Activated CD8-positive, alpha-beta T cell treated with anti-CD3 and anti-CD28 coated beads for 36 hours (primary cell): ENCODE data around the gene SLC16A5. TPM values are rescaled to one million over a fixed set of nuclear protein-coding genes. Genes with fewer than 3 reads are reported as not detected.
"Not testable (repeated sequence)": the region's sequence is repeated elsewhere in the genome, so short reads cannot be mapped to it uniquely, and the experiment has no call there.

ENCODE experiments used
- ATAC-seq: fragments of 200-7000 bp; cut with Tn5 transposase; one replicate; pipeline ENCODE4 v1.10.0; 2021; ENCODE audit warnings: mild to moderate bottlenecking, moderate library complexity
- CTCF ChIA-PET: fragments of 350-600 bp; sonication (Branson Sonifier 250); formaldehyde crosslinking; loops from one replicate; lab custom pipeline; 2021; ENCODE audit warnings: antibody characterized with exemption; lab: Charles Lee
- POLR2A ChIA-PET: fragments of 350-600 bp; sonication (Branson Sonifier 250); formaldehyde crosslinking; loops from one replicate; lab custom pipeline; 2021; ENCODE audit warnings: antibody characterized with exemption; lab: Charles Lee
- DNase-seq: peaks from one replicate; pipeline ENCODE4 v3.0.0-alpha.2; 2020
- H3K27ac Mint-ChIP-seq: one replicate; pipeline ENCODE4 v1.8.0; 2021; ENCODE audit warnings: mild to moderate bottlenecking, mixed read lengths
- H3K27me3 Mint-ChIP-seq: one replicate; pipeline ENCODE4 v1.8.0; 2021; ENCODE audit warnings: mixed read lengths
- H3K36me3 Mint-ChIP-seq: one replicate; pipeline ENCODE4 v1.8.0; 2021; ENCODE audit warnings: low read depth, mixed read lengths
- H3K4me1 Mint-ChIP-seq: one replicate; pipeline ENCODE4 v1.8.0; 2021; ENCODE audit warnings: low read depth, mixed read lengths
- H3K4me3 Mint-ChIP-seq: one replicate; pipeline ENCODE4 v1.8.0; 2021; ENCODE audit warnings: mild to moderate bottlenecking, moderate library complexity, mixed read lengths
- H3K9me3 Mint-ChIP-seq: one replicate; pipeline ENCODE4 v1.8.0; 2021; ENCODE audit warnings: mixed read lengths
- CTCF ChIP-seq: fragments of 200-600 bp; IDR thresholded peaks from one replicate; pipeline ENCODE4 v1.8.0; 2022; ENCODE audit warnings: antibody characterized with exemption, mild to moderate bottlenecking
- intact Hi-C: fragments of 100-400 bp; cut with micrococcal nuclease; formaldehyde crosslinking; loops from one replicate; pipeline ENCODE4 v1.10.0; 2022
- total RNA-seq, 2 experiments: library from RNA; stranded (reverse); gene quantifications; one replicate each; pipeline ENCODE4 v1.2.3, GENCODE V29; 2021

Gene SLC16A5
- total RNA-seq, 2 experiments from 2014 or later = 2.0 to 2.8 TPM

GRCh38 chr17:75069783-75070182 lies 18.0 kb upstream of the SLC16A5 start:
- Mint-ChIP-seq H3K4me3 (no peak overlapping the region), H3K27ac (no peak overlapping the region), H3K9me3 (no peaks in the 10 kb centered on the region), H3K4me1 (peaks cover 28% of the 10 kb centered on the region), H3K36me3 (no peaks in the 10 kb centered on the region), H3K27me3 (no peaks in the 10 kb centered on the region)
- intact Hi-C loops = no loop called here
- ChIA-PET CTCF (interaction anchor here (0.5 to 3.4 kb wide), 7 partner anchors 9 to 108 kb away, joined by 3 to 14 read pairs (median 3); partner anchors contain the start of gene NT5C), POLR2A (interaction anchor here (1.0 kb wide), 1 partner anchor 15 kb away, joined by 3 read pairs; no protein-coding TSS in a partner anchor)
- ATAC-seq (no peak), DNase-seq (peak; percentile 35)
- no peak for TF ChIP-seq CTCF

GRCh38 chr17:75071478-75072271 lies 16.1 kb upstream of the SLC16A5 start:
- H3K27me3 Mint-ChIP-seq, H3K27ac Mint-ChIP-seq, DNase-seq, ATAC-seq, H3K36me3 Mint-ChIP-seq, intact Hi-C loops, H3K9me3 Mint-ChIP-seq, H3K4me3 Mint-ChIP-seq: not testable (repeated sequence)
- H3K4me1 Mint-ChIP-seq = peaks cover 11% of the 10 kb centered on the region
- CTCF ChIA-PET = interaction anchor here (0.8 to 1.2 kb wide), 2 partner anchors 35 to 59 kb away, joined by 3 to 4 read pairs; partner anchors contain the start of gene MRPL58
- POLR2A ChIA-PET = interaction anchor here (0.8 kb wide), 1 partner anchor 12 kb away, joined by 3 read pairs; no protein-coding TSS in a partner anchor

GRCh38 chr17:75072909-75073308 lies 14.8 kb upstream of the SLC16A5 start:
- intact Hi-C loops, H3K27ac Mint-ChIP-seq, DNase-seq, H3K9me3 Mint-ChIP-seq, H3K36me3 Mint-ChIP-seq, ATAC-seq, POLR2A ChIA-PET, H3K4me3 Mint-ChIP-seq, H3K27me3 Mint-ChIP-seq: not testable (repeated sequence)
- CTCF ChIA-PET = interaction anchor here (1.4 to 2.8 kb wide), 2 partner anchors 10 to 33 kb away, joined by 4 to 9 read pairs; no protein-coding TSS in a partner anchor
- peaks cover 12% of the 10 kb centered on the region for H3K4me1 Mint-ChIP-seq

- ATAC-seq (no peak), DNase-seq (no peak)
- no peaks in the 10 kb centered on the region for H3K9me3 Mint-ChIP-seq
- POLR2A ChIA-PET = interaction anchor here (0.6 kb wide), 1 partner anchor 210 kb away, joined by 3 read pairs; no protein-coding TSS in a partner anchor
- intact Hi-C loops = no loop called here
- H3K4me3 Mint-ChIP-seq = no peak overlapping the region
- H3K4me1 Mint-ChIP-seq = peaks cover 15% of the 10 kb centered on the region
- H3K36me3 Mint-ChIP-seq = no peaks in the 10 kb centered on the region
- CTCF ChIA-PET = interaction anchor here (1.2 to 2.8 kb wide), 4 partner anchors 11 to 98 kb away, joined by 4 to 9 read pairs (median 6); no protein-coding TSS in a partner anchor
- no peak for TF ChIP-seq CTCF
- no peaks in the 10 kb centered on the region for H3K27me3 Mint-ChIP-seq
- no peak overlapping the region for H3K27ac Mint-ChIP-seq
These were observed 14.1 kb upstream of the SLC16A5 start for GRCh38 chr17:75073618-75074047.

- CTCF ChIA-PET = interaction anchor here (1.2 to 2.8 kb wide), 3 partner anchors 31 to 97 kb away, joined by 4 to 9 read pairs (median 8); no protein-coding TSS in a partner anchor
- POLR2A ChIA-PET = no interaction called here
- Mint-ChIP-seq H3K9me3 (no peaks in the 10 kb centered on the region), H3K27ac (no peak overlapping the region), H3K36me3 (no peaks in the 10 kb centered on the region), H3K4me3 (no peak overlapping the region), H3K4me1 (peaks cover 20% of the 10 kb centered on the region), H3K27me3 (peaks cover 3% of the 10 kb centered on the region)
- no peak for TF ChIP-seq CTCF
- ATAC-seq (no peak), DNase-seq (no peak)
- intact Hi-C loops = no loop called here
These were observed 13.2 kb upstream of the SLC16A5 start for GRCh38 chr17:75074532-75074931.
